Cardiac muscle cell (in vitro differentiated cells and primary cell): ENCODE results near the gene NPAT. TPM values are rescaled to one million over a fixed set of nuclear protein-coding genes. Genes with fewer than 3 reads are reported as not detected.
"Not testable (repeated sequence)": the region's sequence is repeated elsewhere in the genome, so short reads cannot be mapped to it uniquely, and the experiment has no call there.

ENCODE experiments used
- DNase-seq, 2 donors: peaks; one replicate each; pipeline versions ENCODE4 v3.0.0 to v3.0.0-alpha.2; 2010 to 2017; ENCODE audit warnings: low read depth in 1 of 2, low spot score in 1 of 2
- H3K27ac ChIP-seq: fragments of 200-600 bp; sonication (generic); 2 replicates; pipeline ENCODE4 v1.5.1; 2016
- H3K27me3 ChIP-seq: fragments of 200-600 bp; sonication (generic); 2 replicates; pipeline ENCODE4 v1.6.0; 2016; ENCODE audit warnings: control low read depth
- H3K36me3 ChIP-seq: fragments of 200-600 bp; sonication (generic); 2 replicates; pipeline ENCODE4 v1.5.1; 2016; ENCODE audit warnings: control low read depth
- H3K4me1 ChIP-seq: fragments of 200-600 bp; sonication (generic); 2 replicates; pipeline ENCODE4 v1.8.1; 2017; ENCODE audit warnings: low read depth, mild to moderate bottlenecking, mixed run types
- H3K4me3 ChIP-seq: fragments of 200-600 bp; sonication (generic); 2 replicates; pipeline ENCODE4 v1.5.1; 2016; ENCODE audit warnings: mild to moderate bottlenecking
- H3K9me3 ChIP-seq: fragments of 200-600 bp; sonication (generic); 2 replicates; pipeline ENCODE4 v1.5.1; 2017; ENCODE audit warnings: low read depth, mild to moderate bottlenecking, control low read depth
- CTCF ChIP-seq: IDR thresholded peaks from 2 replicates; pipeline ENCODE4 v1.5.1; 2012; ENCODE audit warnings: low read depth, mild to moderate bottlenecking, low read length
- polyA plus RNA-seq: library from polyadenylated mRNA; unstranded; fragments of >200 nt; fragmentation: Nextera tagmentation; extraction: Ambion mirVana; gene quantifications from 2 replicates; pipeline ENCODE4 v1.2.1, GENCODE V29; 2016
- total RNA-seq: library from RNA; depleted of rRNA; stranded (reverse); fragments of >200 nt; gene quantifications from 2 replicates; pipeline ENCODE4 v1.2.3, GENCODE V29; 2016

NPAT gene
- total and polyA plus RNA-seq, 2 experiments from 2014 or later: 9.7 to 9.9 TPM

GRCh38 chr11:108193725-108194124 is 28.7 kb downstream of the NPAT start:
- Histone ChIP-seq H3K4me3 (no peak overlapping the region), H3K27ac (no peak overlapping the region), H3K4me1 (no peaks in the 10 kb centered on the region), H3K9me3 (no peaks in the 10 kb centered on the region), H3K36me3 (peaks cover 33% of the 10 kb centered on the region), H3K27me3 (no peaks in the 10 kb centered on the region)
- no peak for TF ChIP-seq CTCF
- DNase-seq: no peak

- no peak overlapping the region for H3K27ac ChIP-seq
- DNase-seq: no peak
- H3K36me3 ChIP-seq: peaks cover 34% of the 10 kb centered on the region
- H3K27me3 ChIP-seq: no peaks in the 10 kb centered on the region
- no peak for TF ChIP-seq CTCF
- H3K9me3 ChIP-seq: no peaks in the 10 kb centered on the region
- H3K4me1 ChIP-seq: no peaks in the 10 kb centered on the region
- H3K4me3 ChIP-seq: no peak overlapping the region
Observed at GRCh38 chr11:108177570-108177969, 44.9 kb downstream of the NPAT start.

- no peaks in the 10 kb centered on the region for H3K4me1 ChIP-seq
- no peak overlapping the region for H3K27ac ChIP-seq
- H3K4me3 ChIP-seq: no peak overlapping the region
- no peaks in the 10 kb centered on the region for H3K9me3 ChIP-seq
- H3K27me3 ChIP-seq: no peaks in the 10 kb centered on the region
- TF ChIP-seq CTCF: no peak
- peaks cover 51% of the 10 kb centered on the region for H3K36me3 ChIP-seq
- DNase-seq: no peak
Observed at GRCh38 chr11:108170184-108170583, 52.3 kb downstream of the NPAT start.

- H3K4me1 ChIP-seq: no peaks in the 10 kb centered on the region
- no peak for DNase-seq
- peaks cover 44% of the 10 kb centered on the region for H3K36me3 ChIP-seq
- no peak overlapping the region for H3K27ac ChIP-seq
- H3K4me3 ChIP-seq: no peak overlapping the region
- no peak for TF ChIP-seq CTCF
- no peaks in the 10 kb centered on the region for H3K9me3 ChIP-seq
- H3K27me3 ChIP-seq: no peaks in the 10 kb centered on the region
Observed at GRCh38 chr11:108167624-108168023, 54.8 kb downstream of the NPAT start.

GRCh38 chr11:108162878-108163277 is 59.6 kb downstream of the NPAT start:
- H3K4me3 ChIP-seq, H3K27me3 ChIP-seq, H3K27ac ChIP-seq, H3K9me3 ChIP-seq, H3K4me1 ChIP-seq, DNase-seq: not testable (repeated sequence)
- peaks cover 52% of the 10 kb centered on the region for H3K36me3 ChIP-seq

GRCh38 chr11:108160970-108161566 is 61.4 kb downstream of the NPAT start:
- DNase-seq: no peak
- Histone ChIP-seq H3K9me3 (no peaks in the 10 kb centered on the region), H3K4me1 (no peaks in the 10 kb centered on the region), H3K4me3 (no peak overlapping the region), H3K27ac (no peak overlapping the region), H3K36me3 (peaks cover 37% of the 10 kb centered on the region), H3K27me3 (no peaks in the 10 kb centered on the region)
- TF ChIP-seq CTCF: no peak
